ENCODE measurements around the gene SPEF2. TPM values are rescaled to one million over a fixed set of nuclear protein-coding genes. Genes with fewer than 3 reads are reported as not detected.
A peak's percentile ranks its signal among the peaks of the same experiment; 100 is the strongest.

The SPEF2 gene
- total RNA-seq, 1 experiment from 2014 or later, result 8.2 TPM

DNA sequence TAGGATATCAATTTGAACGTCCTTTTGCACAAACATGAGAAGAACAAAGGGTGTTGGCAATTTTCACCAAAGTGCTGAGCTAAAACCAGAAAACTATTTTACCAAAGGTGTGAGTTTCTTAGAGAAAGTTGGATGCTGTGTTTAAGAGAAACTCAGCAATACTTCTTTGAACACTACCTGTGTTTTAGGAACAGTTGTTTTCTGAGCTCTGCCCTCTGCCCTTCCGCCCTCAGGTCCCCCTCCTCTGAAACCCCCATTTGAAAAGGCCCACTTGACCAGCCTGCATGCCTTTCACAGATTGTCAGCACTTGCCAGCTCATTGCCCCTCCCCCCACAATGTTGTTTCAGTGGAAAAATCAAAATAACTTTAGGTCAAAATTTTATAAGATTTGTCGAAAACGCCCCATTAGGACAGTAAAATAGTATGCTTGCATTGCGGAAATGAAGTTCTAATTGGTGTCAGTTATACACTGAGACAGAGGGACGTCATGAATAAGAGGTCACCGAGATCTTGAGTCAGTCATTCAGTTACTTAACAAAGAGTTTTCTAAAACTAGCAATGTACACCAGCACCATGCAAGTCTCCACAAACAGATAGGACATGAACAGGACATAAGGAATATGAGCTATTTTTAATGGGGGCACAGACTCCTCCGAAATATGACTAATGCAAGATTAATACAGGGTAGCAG is 177.2 kb downstream of the SPEF2 start:
- in situ Hi-C loops (cut with HindIII; ENCODE audit: low pct_unique_long_range_greater_than_20kb, low sequenced_read_pairs), result no loop called here
- no peak for DNase-seq (ENCODE audit: low read depth, low spot score)

DNA sequence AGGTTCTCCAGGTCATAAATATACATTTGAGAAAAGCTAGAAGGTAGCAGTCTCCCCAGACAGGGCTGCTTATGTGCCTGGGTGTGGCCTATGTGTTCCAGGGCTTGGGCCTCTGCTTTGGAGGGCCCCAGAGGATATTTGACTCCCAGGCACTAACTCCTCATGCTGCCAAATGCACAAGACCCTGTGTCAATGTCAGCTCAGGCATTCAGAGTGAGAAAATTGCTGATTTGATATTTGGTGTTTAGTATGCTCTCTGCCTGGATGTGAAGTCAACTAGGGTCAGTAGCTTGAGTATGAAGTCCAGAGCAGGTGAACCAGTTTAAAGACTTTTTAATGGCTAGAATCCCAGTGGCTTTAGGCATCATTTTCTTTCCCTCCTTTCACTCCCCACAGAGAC is 181.5 kb downstream of the SPEF2 start:
- in situ Hi-C loops (cut with HindIII; ENCODE audit: low pct_unique_long_range_greater_than_20kb, low sequenced_read_pairs), result no loop called here
- DNase-seq (ENCODE audit: low read depth, low spot score), result no peak

DNA sequence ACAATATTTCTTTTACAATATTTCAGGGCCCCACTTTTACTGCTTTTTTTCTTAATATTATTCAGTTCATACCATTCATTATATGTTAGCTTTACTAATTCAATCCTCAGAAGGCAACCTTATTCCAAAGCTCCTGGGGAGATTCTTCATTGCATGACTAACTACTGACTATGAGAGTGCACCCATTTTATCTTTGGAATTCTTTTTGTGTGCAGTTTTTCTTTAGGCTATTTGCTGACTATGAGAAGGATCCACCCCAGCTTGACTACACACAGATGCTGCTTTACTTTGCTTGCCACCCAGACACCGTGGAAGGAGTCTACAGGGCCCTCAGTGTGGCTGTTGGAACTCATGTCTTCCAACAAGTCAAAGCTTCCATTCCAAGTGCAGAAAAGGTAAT is 182.1 kb downstream of the SPEF2 start:
- no peak for DNase-seq (ENCODE audit: low read depth, low spot score)
- in situ Hi-C loops (cut with HindIII; ENCODE audit: low pct_unique_long_range_greater_than_20kb, low sequenced_read_pairs), result no loop called here

DNA sequence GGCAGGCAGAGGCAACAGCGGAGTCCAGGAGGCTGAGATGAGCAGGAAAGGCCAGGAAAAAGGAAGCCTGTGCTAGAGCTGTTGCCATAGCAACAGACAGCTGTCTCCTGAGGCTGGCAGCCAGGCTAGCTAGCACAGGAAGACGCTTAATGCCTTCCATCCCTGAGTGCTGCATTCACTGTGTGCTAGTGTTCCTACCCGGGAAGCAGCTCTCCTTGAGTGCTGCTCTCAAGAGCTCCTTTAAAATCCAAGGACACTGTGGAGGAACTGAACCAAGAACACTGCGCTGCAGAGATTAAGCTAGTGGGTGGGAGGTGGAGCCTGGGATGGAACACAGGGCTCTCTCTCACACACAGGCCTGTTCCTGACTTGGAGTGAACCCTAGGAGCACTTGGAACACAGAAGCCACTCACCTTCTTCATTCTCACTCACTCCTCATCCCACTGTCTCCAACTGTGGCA is 185.6 kb downstream of the SPEF2 start:
- DNase-seq (ENCODE audit: low read depth, low spot score), result peak; percentile 18
- in situ Hi-C loops (cut with HindIII; ENCODE audit: low pct_unique_long_range_greater_than_20kb, low sequenced_read_pairs), result no loop called here

DNA sequence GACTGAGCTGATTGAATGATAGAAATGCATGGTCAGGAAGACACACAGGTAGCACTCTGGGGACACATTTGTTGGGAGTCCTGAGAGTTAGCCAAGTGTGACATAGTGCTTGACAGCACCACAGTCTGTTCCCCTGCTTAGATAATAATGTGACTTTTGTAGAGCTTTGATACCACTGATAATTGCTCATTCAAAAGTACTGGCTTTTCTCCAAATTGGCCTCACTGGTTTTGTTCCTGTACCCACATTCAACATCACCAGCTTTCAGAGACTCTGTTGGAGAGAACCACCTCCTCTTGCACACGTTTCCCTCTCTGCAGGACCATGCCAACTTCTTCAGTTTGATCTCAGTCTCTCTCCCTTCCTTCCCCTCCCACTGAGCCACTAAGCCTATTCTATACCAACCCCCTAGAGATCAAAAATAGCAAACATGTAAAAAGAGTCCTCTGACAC is 186.6 kb downstream of the SPEF2 start:
- in situ Hi-C loops (cut with HindIII; ENCODE audit: low pct_unique_long_range_greater_than_20kb, low sequenced_read_pairs), result no loop called here

DNA sequence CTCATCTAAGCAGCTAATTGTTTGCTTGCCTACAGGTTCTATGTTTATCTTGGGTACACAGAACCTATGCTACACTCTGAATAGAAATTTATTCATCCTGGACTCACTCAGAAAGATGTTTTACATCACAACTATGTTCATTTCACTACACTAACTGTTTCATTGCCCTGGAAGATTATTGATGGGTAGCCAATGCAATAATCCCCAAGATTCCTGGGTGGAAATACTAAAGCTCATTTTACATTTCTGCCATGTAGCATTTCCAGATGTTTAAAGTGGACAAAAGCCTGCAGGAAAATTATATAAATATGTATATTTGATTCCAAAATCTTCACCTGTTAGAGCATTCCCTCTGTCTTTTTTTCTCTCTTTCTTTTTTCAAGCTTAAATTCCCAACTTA is 187.2 kb downstream of the SPEF2 start:
- in situ Hi-C loops (cut with HindIII; ENCODE audit: low pct_unique_long_range_greater_than_20kb, low sequenced_read_pairs), result no loop called here
- DNase-seq (ENCODE audit: low read depth, low spot score), result no peak

More for the DNA sequence above, 186.6 kb downstream of the SPEF2 start:
- no peak for DNase-seq (ENCODE audit: low read depth, low spot score)

DNA sequence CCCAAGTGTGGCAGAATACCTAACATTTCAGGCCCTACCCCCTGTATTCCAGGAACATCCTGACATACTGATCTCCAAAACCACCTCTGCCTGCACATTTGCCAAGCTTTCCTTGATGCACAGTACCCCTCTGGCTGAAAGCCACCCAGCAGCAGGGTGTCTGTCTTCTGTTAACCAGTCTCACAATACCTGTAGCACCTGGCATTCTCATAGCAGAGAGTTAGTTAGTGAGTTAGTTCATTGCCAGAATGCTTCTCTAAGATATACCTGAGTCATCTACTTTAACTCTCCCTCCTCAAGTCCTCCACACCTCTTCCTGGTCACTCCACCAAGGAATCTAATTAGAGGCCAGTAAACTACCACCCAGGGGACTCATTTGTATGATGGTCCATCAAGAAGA is 192.9 kb downstream of the SPEF2 start:
- in situ Hi-C loops (cut with HindIII; ENCODE audit: low pct_unique_long_range_greater_than_20kb, low sequenced_read_pairs), result no loop called here
- DNase-seq (ENCODE audit: low read depth, low spot score), result no peak

DNA sequence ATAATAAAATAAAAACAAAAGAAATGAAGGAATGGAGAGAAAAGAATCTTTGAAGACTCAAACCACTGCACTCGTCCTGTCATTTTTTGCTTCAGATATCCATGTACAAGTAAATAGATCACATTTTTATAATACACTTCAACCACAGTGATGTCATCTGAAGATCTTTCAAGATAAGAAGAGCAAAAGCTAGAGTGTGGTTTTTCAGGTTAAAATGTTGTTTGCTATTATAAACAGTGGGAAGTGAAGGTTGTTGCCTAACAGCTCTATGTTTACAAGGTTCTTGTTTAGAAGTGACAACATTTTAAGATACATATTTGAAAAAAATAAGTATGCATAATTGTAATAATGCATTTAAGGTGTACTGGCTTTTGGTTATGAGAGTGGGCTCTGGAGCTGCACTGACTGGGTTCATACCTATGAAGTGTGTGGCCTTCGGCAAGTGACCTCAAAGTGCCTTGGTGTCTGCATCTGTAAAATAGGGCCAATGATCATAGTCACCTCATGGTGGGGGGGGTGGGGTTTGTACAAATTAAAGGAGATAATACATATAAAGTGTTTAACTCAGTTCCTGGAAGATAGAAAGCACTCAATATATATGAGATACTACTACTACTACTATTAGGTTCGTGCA is 193.6 kb downstream of the SPEF2 start:
- in situ Hi-C loops (cut with HindIII; ENCODE audit: low pct_unique_long_range_greater_than_20kb, low sequenced_read_pairs), result no loop called here
- DNase-seq (ENCODE audit: low read depth, low spot score), result no peak

DNA sequence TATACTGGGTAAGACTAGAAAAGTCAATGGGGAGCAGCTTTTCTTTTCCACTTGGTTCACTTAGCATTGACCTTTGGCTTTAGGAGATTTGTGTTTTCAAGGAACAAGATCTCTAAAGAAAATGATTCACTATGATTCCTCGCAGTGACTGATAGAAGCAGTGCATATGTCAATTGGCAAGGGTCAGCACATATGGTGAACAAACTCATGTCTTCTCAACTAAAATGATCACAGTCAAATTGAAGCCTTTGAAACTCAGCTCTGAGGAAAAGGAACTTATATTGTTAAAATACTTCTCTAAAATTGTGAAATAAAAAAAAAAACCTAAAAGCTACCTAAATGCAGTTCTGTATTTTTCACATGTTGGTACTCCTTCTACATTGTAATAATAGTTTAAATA is 195.9 kb downstream of the SPEF2 start:
- in situ Hi-C loops (cut with HindIII; ENCODE audit: low pct_unique_long_range_greater_than_20kb, low sequenced_read_pairs), result no loop called here
- no peak for DNase-seq (ENCODE audit: low read depth, low spot score)

DNA sequence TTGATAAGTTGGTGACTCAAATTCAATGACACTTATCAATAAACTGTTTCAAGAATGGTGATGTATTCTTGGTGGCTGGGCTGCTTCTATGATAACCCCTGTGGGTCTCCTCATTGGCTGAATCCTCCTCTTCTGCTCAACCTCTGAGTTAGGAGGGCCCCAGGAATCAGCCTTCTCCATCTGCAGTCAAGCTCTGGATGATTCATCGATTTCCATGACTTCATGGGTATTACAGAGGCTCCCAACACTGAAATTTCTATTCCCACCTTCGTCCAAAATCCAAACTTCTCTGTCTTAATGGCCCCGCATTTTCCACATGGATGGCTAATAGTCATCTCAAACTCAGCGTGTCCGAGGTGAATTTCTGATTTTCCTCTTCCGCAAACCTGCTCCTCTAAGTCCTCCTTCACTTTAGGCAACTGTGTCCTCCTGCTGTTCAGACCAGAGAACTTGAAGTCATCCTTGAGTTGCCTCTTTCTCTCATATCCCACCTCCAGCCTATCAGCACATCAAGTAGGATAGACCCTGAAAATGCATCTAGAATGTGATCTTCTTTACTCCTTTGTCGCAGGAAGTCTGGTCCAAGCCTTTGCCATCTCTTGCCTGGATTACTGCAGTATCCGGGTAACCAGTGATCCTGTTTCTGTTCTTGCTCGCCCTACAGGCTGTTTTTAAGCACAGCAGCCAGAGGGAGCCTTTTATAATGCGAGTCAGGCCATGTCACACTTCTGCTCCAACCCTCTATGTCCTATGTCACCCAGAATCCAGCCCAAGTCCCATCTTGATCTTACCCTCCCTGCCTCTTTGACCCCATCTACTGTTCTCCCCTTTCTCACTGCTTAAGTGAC is 197.7 kb downstream of the SPEF2 start:
- DNase-seq (ENCODE audit: low read depth, low spot score), result peak; percentile 84
- in situ Hi-C loops (cut with HindIII; ENCODE audit: low pct_unique_long_range_greater_than_20kb, low sequenced_read_pairs), result no loop called here

DNA sequence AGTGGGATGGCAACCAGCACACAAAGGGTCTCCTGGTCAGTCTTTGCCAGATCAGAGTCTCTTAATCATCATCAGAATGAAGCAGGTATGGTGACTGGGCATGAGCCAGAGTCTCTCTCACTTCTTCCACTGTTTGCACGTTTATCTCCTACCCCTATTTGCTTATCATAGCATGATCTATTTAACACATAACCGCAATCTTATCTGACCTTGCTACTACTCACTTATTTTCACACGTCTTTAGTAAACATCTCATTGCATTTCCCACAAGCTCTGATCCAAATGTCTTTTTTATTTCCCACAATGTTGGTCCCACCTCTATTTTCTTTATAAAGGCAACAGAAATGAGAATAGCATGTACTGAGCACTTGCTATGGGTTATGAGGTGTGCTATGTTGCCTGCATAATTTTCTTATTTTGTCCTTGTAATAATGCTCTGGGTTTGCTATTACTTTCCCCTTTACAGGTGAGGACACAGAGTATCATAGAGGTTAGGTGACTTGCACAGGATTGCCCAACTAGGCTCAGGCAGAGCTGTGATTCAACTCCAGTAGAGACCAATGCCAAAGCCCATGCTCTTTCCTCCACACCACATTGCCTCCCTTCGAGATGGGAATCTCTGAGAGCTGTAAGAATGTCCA is 199.3 kb downstream of the SPEF2 start:
- DNase-seq (ENCODE audit: low read depth, low spot score), result no peak

DNA sequence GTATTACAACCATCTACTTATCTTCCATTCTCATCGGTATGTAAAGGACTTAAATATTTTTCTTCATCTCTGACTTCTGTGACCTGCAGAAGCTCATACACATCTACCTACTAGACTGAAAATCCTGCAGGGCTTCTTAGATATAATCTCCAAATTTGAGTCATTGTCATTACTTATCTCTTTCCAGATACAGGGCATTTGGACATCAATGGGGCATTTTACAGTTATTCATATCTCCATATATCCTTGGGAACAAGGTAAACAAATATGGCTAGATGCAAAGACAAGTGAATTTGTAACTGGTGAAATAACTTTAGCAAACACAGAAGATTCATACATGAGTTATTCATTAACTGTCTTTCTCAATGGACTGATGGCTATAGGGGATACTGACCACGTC is 201.4 kb downstream of the SPEF2 start:
- DNase-seq (ENCODE audit: low read depth, low spot score), result no peak
- in situ Hi-C loops (cut with HindIII; ENCODE audit: low pct_unique_long_range_greater_than_20kb, low sequenced_read_pairs), result no loop called here

More for the DNA sequence above, 199.3 kb downstream of the SPEF2 start:
- in situ Hi-C loops (cut with HindIII; ENCODE audit: low pct_unique_long_range_greater_than_20kb, low sequenced_read_pairs), result no loop called here

DNA sequence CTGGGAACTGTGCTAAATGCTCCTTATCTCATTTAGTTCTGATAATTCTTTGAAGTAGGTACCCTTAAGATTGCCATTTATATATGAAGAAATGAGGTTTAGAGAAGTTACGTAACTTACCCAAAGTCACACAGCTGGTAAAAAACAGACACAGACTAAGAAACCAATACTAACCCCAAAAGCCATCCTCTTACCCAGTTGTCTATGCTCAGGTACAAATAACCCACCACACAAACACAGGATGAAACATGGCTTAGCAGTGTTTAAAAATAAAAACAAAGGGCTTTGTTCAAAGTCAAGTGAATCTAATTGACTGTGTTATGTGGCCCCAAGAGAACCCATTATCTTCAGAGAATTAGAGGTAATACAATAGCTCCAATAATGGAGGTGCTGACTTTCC is 202.0 kb downstream of the SPEF2 start:
- no peak for DNase-seq (ENCODE audit: low read depth, low spot score)

DNA sequence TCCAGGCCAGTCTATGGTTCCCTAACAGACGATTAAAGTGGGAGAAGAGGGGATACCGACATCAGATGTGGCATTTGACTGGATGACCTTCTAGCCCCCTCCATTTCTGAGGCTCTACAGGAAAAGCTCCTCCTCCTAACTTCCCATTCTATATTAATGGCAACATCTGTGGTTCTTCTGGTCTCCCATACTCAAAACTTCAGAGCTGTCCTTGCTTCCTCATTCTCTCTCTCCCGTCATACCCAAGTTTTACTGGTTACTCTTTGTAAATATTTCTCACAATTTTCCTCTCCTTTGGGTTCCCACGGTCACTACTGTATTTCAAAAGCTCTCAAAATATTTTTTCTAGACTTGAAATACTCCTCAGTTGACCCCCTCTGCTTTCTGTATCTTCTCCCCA is 203.1 kb downstream of the SPEF2 start:
- no peak for DNase-seq (ENCODE audit: low read depth, low spot score)
- in situ Hi-C loops (cut with HindIII; ENCODE audit: low pct_unique_long_range_greater_than_20kb, low sequenced_read_pairs), result no loop called here

More for the DNA sequence above, 202.0 kb downstream of the SPEF2 start:
- in situ Hi-C loops (cut with HindIII; ENCODE audit: low pct_unique_long_range_greater_than_20kb, low sequenced_read_pairs), result no loop called here

DNA sequence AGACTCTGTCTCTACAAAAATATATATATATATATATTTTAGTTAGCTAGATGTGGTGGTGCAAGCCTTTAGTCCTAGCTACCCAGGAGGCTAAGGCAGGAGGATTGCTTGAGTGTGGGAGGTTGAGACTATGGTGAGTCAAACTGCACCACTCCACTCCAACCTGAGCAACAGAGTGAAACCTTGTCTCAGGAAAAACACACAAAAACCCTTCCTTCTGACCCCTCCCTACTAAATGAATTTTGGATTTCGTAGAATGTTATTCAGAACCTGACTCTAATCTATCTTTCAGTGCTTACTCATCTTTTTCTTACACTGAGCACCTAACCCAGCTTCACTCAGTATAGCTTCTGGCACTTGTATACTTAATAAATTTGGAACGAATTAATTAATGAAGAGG is 203.8 kb downstream of the SPEF2 start:
- in situ Hi-C loops (cut with HindIII; ENCODE audit: low pct_unique_long_range_greater_than_20kb, low sequenced_read_pairs), result no loop called here

DNA sequence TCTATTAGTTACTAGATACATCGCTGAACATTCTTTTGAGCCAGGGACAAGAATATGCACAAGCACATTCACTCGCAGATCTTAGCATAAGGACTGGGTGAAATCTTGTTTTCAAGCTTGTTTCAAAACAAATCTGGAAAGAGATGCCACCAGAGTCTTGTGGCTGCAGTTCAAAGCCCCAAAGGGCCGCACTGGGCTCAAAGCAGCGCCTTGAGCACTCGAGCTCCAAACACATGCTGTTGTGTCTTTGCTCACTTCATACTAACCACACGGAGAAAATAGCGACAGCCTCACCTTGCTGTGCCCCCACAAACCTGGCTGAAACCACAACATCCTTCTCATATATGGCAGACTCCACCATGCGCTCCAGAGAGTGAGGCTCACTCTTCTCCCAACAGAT is 204.8 kb downstream of the SPEF2 start:
- no peak for DNase-seq (ENCODE audit: low read depth, low spot score)
- in situ Hi-C loops (cut with HindIII; ENCODE audit: low pct_unique_long_range_greater_than_20kb, low sequenced_read_pairs), result no loop called here

More for the DNA sequence above, 203.8 kb downstream of the SPEF2 start:
- DNase-seq (ENCODE audit: low read depth, low spot score), result no peak

DNA sequence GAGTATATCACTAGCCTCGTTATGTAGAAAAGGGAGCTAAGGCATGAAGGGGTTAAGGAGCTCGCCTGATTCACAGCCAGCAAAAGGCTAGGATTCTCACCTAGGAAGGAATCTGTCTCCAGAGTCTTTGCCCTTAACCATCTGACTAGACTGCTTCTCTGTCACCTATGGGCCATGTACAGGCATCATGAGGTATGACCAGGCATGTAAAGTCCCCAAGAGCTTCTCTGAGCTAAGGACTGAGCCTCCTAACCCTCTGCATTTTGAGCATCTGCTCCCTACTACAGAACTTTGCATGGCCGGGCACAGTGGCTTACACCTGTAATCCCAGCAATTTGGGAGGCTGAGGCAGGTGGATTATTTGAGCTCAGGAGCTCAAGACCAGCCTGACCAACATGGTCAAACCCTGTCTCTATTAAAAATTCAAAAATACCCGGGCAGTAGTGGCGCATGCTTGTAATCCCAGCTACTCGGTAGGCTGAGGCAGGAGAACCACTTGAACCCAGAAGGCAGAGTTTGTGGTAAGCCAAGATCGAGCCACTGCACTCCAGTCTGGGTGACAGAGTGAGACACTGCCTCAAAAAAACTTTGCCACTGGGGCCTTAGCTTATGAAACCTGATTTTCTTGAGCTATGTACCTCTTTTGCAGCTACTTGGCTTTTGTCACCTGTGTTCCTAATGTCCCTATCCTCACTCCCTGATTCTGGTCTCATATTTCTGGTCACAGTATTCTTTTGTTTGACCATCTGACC is 205.9 kb downstream of the SPEF2 start:
- in situ Hi-C loops (cut with HindIII; ENCODE audit: low pct_unique_long_range_greater_than_20kb, low sequenced_read_pairs), result no loop called here

More for the DNA sequence above, 205.9 kb downstream of the SPEF2 start:
- no peak for DNase-seq (ENCODE audit: low read depth, low spot score)
